H9 (cell line): ENCODE data around the gene ASB18. TPM values are rescaled to one million over a fixed set of nuclear protein-coding genes. Genes with fewer than 3 reads are reported as not detected.

Experiments used
- DNase-seq: peaks from one replicate; pipeline ENCODE4 v3.0.0-alpha.2; 2017
- H2AFZ ChIP-seq: one replicate; pipeline ENCODE4 v1.6.1; 2013; ENCODE audit warnings: mild to moderate bottlenecking, low read length, control low read depth, moderate library complexity
- H2AK5ac ChIP-seq: 2 replicates; pipeline ENCODE4 v1.6.1; 2013; ENCODE audit warnings: low read length, control low read depth, mixed read lengths; ENCODE audit not compliant: insufficient read length
- H2BK120ac ChIP-seq: one replicate; pipeline ENCODE4 v1.6.1; 2013; ENCODE audit warnings: low read depth, mild to moderate bottlenecking, low read length, control low read depth, inconsistent platforms; ENCODE audit not compliant: poor library complexity, severe bottlenecking
- H2BK12ac ChIP-seq: 2 replicates; pipeline ENCODE4 v1.6.1; 2013; ENCODE audit warnings: low read length, control low read depth, mixed read lengths, low read depth; ENCODE audit not compliant: insufficient read length
- H2BK15ac ChIP-seq: 2 replicates; pipeline ENCODE4 v1.6.1; 2013; ENCODE audit warnings: low read depth, low read length, control low read depth
- H2BK20ac ChIP-seq: one replicate; pipeline ENCODE4 v1.6.1; 2013; ENCODE audit warnings: low read depth, mild to moderate bottlenecking, low read length, control low read depth, inconsistent platforms; ENCODE audit not compliant: poor library complexity, severe bottlenecking
- H2BK5ac ChIP-seq: 2 replicates; pipeline ENCODE4 v1.6.1; 2013; ENCODE audit warnings: low read length, control low read depth, mixed read lengths; ENCODE audit not compliant: insufficient read length
- H3K14ac ChIP-seq: 2 replicates; pipeline ENCODE4 v1.6.1; 2013; ENCODE audit warnings: low read length, control low read depth; ENCODE audit not compliant: insufficient read depth
- H3K18ac ChIP-seq: 2 replicates; pipeline ENCODE4 v1.6.1; 2013; ENCODE audit warnings: low read depth, mild to moderate bottlenecking, mixed read lengths, low read length, control low read depth; ENCODE audit not compliant: insufficient read length
- H3K23ac ChIP-seq: 2 replicates; pipeline ENCODE4 v1.6.1; 2013; ENCODE audit warnings: low read length, control low read depth, mixed read lengths, low read depth; ENCODE audit not compliant: insufficient read length
- H3K23me2 ChIP-seq: 2 replicates; pipeline ENCODE4 v1.6.1; 2013; ENCODE audit warnings: low read depth, mild to moderate bottlenecking, mixed read lengths, low read length, control low read depth; ENCODE audit not compliant: insufficient read length, poor library complexity, severe bottlenecking
- H3K27ac ChIP-seq: 2 replicates; pipeline ENCODE4 v1.5.1; 2013; ENCODE audit warnings: low read length, control low read depth, mixed read lengths, low read depth; ENCODE audit not compliant: insufficient read length
- H3K27me3 ChIP-seq: 2 replicates; pipeline ENCODE4 v1.6.1; 2013; ENCODE audit warnings: low read length, control low read depth, inconsistent platforms; ENCODE audit not compliant: insufficient read depth
- H3K4ac ChIP-seq: 2 replicates; pipeline ENCODE4 v1.6.1; 2013; ENCODE audit warnings: low read depth, mild to moderate bottlenecking, control low read depth, inconsistent platforms, low read length, moderate library complexity
- H3K4me1 ChIP-seq: 2 replicates; pipeline ENCODE4 v1.6.1; 2013; ENCODE audit warnings: low read length, control low read depth, inconsistent platforms; ENCODE audit not compliant: insufficient read depth
- H3K4me2 ChIP-seq: 2 replicates; pipeline ENCODE4 v1.6.1; 2013; ENCODE audit warnings: low read length, control low read depth, mixed read lengths; ENCODE audit not compliant: insufficient read length, insufficient read depth
- H3K56ac ChIP-seq: 2 replicates; pipeline ENCODE4 v1.6.1; 2013; ENCODE audit warnings: low read depth, mild to moderate bottlenecking, mixed read lengths, low read length, control low read depth; ENCODE audit not compliant: insufficient read length
- H3K79me1 ChIP-seq: 2 replicates; pipeline ENCODE4 v1.6.1; 2013; ENCODE audit warnings: low read depth, mild to moderate bottlenecking, moderate library complexity, low read length, control low read depth, inconsistent platforms; ENCODE audit not compliant: insufficient read depth, poor library complexity, severe bottlenecking
- H3K79me2 ChIP-seq: 2 replicates; pipeline ENCODE4 v1.6.1; 2013; ENCODE audit warnings: low read length, control low read depth, inconsistent platforms; ENCODE audit not compliant: insufficient read depth
- H3K9ac ChIP-seq: 2 replicates; pipeline ENCODE4 v1.6.1; 2013; ENCODE audit warnings: low read length, control low read depth, mixed read lengths; ENCODE audit not compliant: insufficient read length; ENCODE audit errors: extremely low read depth
- H3K9me3 ChIP-seq: one replicate; pipeline ENCODE4 v1.6.1; 2013; ENCODE audit warnings: low read depth, low read length, inconsistent platforms; ENCODE audit not compliant: control insufficient read depth
- H3T11ph ChIP-seq: one replicate; pipeline ENCODE4 v1.6.1; 2013; ENCODE audit warnings: mild to moderate bottlenecking, low read length, control low read depth, inconsistent platforms
- H4K20me1 ChIP-seq: one replicate; pipeline ENCODE4 v1.6.1; 2013; ENCODE audit not compliant: control insufficient read depth, insufficient read length, insufficient read depth
- H4K5ac ChIP-seq: 2 replicates; pipeline ENCODE4 v1.6.1; 2013; ENCODE audit warnings: low read depth, mild to moderate bottlenecking, mixed read lengths, low read length, control low read depth; ENCODE audit not compliant: insufficient read length
- H4K8ac ChIP-seq: replicated peaks from 2 replicates; pipeline ENCODE4 v1.6.1; 2013; ENCODE audit warnings: low read length, control low read depth, mixed read lengths, low read depth; ENCODE audit not compliant: insufficient read length
- H4K91ac ChIP-seq: 2 replicates; pipeline ENCODE4 v1.6.1; 2013; ENCODE audit warnings: low read depth, mild to moderate bottlenecking, moderate library complexity, mixed read lengths, low read length, control low read depth; ENCODE audit not compliant: insufficient read length
- H3K27ac Mint-ChIP-seq, 3 experiments: 2 replicates in 2 of 3; 3 replicates in 1 of 3; pipeline ENCODE4 v1.8.0; 2020 to 2021; ENCODE audit warnings: mixed read lengths in 3 of 3, mild to moderate bottlenecking in 1 of 3, moderate library complexity in 1 of 3
- H3K27me3 Mint-ChIP-seq: 2 replicates; pipeline ENCODE4 v1.8.0; 2021; ENCODE audit warnings: low read depth, mild to moderate bottlenecking, moderate library complexity, mixed read lengths
- H3K36me3 Mint-ChIP-seq, 3 experiments: 2 replicates in 2 of 3; 3 replicates in 1 of 3; pipeline ENCODE4 v1.8.0; 2020 to 2021; ENCODE audit warnings: low read depth in 3 of 3, mixed read lengths in 3 of 3; ENCODE audit not compliant: insufficient read depth in 1 of 3
- H3K4me1 Mint-ChIP-seq, 2 experiments: 2 replicates each; pipeline ENCODE4 v1.8.0; 2020; ENCODE audit warnings: mixed read lengths in 2 of 2
- H3K4me3 Mint-ChIP-seq, 2 experiments: 2 replicates in 1 of 2; 3 replicates in 1 of 2; pipeline ENCODE4 v1.8.0; 2020 to 2021; ENCODE audit warnings: mild to moderate bottlenecking in 2 of 2, mixed read lengths in 2 of 2, moderate library complexity in 1 of 2
- H3K9me3 Mint-ChIP-seq, 2 experiments: 2 replicates in 1 of 2; 3 replicates in 1 of 2; pipeline ENCODE4 v1.8.0; 2020; ENCODE audit warnings: mild to moderate bottlenecking in 2 of 2, mixed read lengths in 2 of 2, moderate library complexity in 1 of 2
- CTCF ChIP-seq: fragments of 200-600 bp; sonication (generic); conservative IDR thresholded peaks from 3 replicates; pipeline ENCODE4 v1.8.0; 2021; ENCODE audit warnings: antibody characterized with exemption, mild to moderate bottlenecking
- WGBS: extraction: QIAGEN DNeasy Blood & Tissue Kit; methylation state at CpG from one replicate; pipeline ENCODE4 v1.1.7; 2013; ENCODE audit warnings: missing lambda C conversion rate, low lambda C conversion rate, mixed read lengths; ENCODE audit not compliant: insufficient read length; ENCODE audit errors: extremely low coverage; 5-methylcytosine and 5-hydroxymethylcytosine counted together
- total RNA-seq: library from RNA; stranded (reverse); gene quantifications from 2 replicates; pipeline ENCODE4 v1.2.1, GENCODE V29; 2021

Gene ASB18
- total RNA-seq, 1 experiment from 2014 or later = not detected

- Histone ChIP-seq H3K27me3 (no peaks in the 10 kb centered on the region), H3K79me2 (no peaks in the 10 kb centered on the region), H3K56ac (no peak overlapping the region), H3K79me1 (no peaks in the 10 kb centered on the region), H3K23ac (no peak overlapping the region), H4K20me1 (no peaks in the 10 kb centered on the region), H4K5ac (no peak overlapping the region), H2BK12ac (no peak overlapping the region), H2AK5ac (no peak overlapping the region), H2BK20ac (no peak overlapping the region), H3K27ac (no peak overlapping the region), H2AFZ (no peak overlapping the region), H3K23me2 (no peaks in the 10 kb centered on the region), H4K91ac (no peak overlapping the region), H3T11ph (no peak overlapping the region), H3K4me1 (peaks cover 10% of the 10 kb centered on the region; the same call in 1 of the 2 replicates), H3K18ac (no peak overlapping the region), H3K9ac (no peak overlapping the region), H3K14ac (no peak overlapping the region), H2BK5ac (no peak overlapping the region), H2BK15ac (no peak overlapping the region), H3K4me2 (no peak overlapping the region), H2BK120ac (no peak overlapping the region), H3K9me3 (no peaks in the 10 kb centered on the region), H3K4ac (no peak overlapping the region), H4K8ac (no peak overlapping the region)
- Mint-ChIP-seq H3K27me3 (peaks cover 9% of the 10 kb centered on the region), H3K4me3 (no peak overlapping the region), H3K9me3 (no peaks in the 10 kb centered on the region; a peak in 1 of 5 replicates), H3K4me1 (peaks cover 17 to 19% of the 10 kb centered on the region in 2 experiments), H3K27ac (peak overlapping the region in 1 of 3 experiments; percentile 70; a peak in 3 of 7 replicates), H3K36me3 (no peaks in the 10 kb centered on the region)
- no peak for TF ChIP-seq CTCF
- no CpG with 5 or more reads among the region's 13 CpGs for WGBS
- DNase-seq = no peak
These were observed 42.8 kb upstream of the ASB18 start for GRCh38 chr2:236306825-236307540.
